Measurements from ENCODE around the gene GMNN. TPM values are rescaled to one million over a fixed set of nuclear protein-coding genes. Genes with fewer than 3 reads are reported as not detected.
A peak's percentile ranks its signal among the peaks of the same experiment; 100 is the strongest.
"Not testable (repeated sequence)": the region's sequence is repeated elsewhere in the genome, so short reads cannot be mapped to it uniquely, and the experiment has no call there.

GMNN gene
- total RNA-seq, 1 donor from 2014 or later: 7.7 TPM

DNA sequence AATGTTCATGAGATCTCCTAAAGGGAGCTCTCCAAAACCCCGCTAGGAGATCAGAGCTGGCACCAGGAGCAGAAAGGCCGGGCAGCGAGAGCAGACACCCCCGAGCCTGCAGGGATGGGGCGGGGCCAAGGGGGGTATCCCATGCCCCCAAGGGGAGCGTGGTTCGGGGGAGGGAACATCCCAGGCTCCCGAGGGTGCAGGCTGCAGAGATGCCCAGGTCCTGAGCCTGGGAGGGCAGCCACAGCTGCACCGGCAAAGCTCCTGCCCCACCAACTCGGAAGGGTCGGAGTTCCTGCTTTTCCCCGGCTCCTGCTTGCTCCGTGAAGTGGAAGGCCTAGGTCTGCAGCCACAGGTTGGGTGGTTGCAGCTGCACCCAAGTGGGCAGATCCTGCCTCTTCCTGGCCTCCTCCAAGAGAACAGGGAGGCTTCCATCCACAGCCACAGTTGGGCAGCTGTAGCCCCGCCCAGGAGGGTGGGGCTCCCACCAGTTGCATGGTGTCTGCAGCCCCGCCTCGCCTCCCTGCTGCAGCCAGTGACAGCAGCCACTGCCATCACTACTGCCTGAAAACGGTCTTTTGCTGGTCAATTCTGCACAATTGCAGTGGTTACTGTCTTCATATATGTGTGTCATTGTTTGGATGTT is 13.4 kb upstream of the GMNN start:
- DNase-seq (ENCODE audit: low spot score in 2 of 2): no peak
- no peak for FAIRE-seq

DNA sequence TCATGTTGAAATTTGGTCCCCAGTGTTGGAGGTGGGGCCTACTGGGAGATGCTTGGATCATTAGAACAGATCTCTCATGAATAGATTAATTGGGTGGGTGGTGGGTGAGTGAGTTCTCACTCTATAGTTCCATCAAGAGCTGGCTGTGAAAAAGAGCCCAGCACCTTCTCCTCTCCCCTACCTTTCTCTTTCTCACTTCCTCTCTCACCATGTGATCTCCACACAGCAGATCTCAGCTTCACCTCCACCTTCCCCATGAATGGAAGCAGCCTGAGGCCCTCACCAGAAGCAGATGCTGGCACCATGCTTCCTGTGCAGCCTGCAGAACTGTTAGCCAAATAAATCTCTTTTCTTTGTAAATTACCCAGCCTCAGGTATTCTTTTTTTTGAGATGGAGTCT is 12.9 kb upstream of the GMNN start:
- FAIRE-seq (no peak), DNase-seq (ENCODE audit: low spot score in 2 of 2) (no peak)

GRCh38 chr6:24763578-24763977 is 11.2 kb upstream of the GMNN start:
- FAIRE-seq (no peak), DNase-seq (ENCODE audit: low spot score in 2 of 2) (no peak)

DNA sequence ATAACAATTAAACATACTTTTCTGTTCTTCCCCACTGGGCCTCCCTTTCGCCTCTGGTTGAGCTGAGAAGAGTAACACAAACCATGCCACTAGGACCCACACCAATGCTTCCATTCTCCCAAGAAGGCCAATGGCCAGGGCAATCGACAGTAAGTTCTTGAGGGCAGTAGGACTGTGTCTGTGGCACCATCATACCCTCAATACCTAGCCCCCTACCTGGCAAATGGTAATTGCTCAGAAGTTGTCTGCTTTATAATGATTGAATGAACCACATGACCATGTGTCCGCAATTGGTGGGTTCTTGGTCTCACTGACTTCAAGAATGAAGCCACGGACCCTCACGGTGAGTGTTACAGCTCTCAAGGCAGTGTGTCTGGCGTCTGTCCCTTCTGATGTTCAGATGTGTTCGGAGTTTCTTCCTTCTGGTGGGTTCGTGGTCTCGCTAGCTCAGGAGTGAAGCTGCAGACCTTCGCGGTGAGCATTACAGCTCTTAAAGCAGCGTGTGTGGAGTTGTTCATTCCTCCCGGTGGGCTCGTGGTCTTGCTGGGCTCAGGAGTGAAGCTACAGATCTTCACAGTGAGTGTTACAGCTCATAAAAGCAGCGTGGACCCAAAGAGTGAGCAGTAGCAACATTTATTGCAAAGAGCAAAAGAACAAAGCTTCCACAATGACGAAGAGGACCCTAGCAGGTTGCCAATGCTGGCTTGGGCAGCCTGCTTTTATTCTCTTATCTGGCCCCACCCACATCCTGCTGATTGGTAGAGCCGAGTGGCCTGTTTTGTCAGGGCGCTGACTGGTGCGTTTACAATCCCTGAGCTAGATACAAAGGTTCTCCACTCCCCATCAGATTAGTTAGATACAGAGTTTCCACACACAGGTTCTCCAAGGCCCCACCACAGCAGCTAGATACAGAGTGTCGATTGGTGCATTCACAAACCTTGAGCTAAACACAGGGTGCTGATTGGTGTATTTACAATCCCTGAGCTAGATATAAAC is 9.6 kb upstream of the GMNN start:
- not testable (repeated sequence) for FAIRE-seq; DNase-seq (ENCODE audit: low spot score in 2 of 2)

DNA sequence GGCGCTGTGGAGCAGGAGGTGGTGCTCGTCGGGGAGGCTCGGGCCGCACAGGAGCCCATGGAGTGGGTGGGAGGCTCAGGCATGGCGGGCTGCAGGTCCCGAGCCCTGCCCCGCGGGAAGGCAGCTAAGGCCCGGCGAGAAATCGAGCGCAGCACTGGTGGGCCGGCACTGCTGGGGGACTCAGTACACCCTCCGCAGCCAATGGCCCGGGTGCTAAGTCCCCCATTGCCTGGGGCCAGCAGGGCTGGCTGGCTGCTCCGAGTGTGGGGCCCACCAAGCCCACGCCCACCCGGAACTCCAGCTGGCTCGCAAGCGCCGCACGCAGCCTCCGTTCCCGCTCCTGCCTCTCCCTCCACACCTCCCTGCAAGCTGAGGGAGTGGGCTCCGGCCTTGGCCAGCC is 8.8 kb upstream of the GMNN start:
- not testable (repeated sequence) for FAIRE-seq; DNase-seq (ENCODE audit: low spot score in 2 of 2)

GRCh38 chr6:24766680-24767462 is 7.9 kb upstream of the GMNN start:
- DNase-seq (ENCODE audit: low spot score in 2 of 2): peak; percentile 62 to 69
- FAIRE-seq: peak; percentile 42

- FAIRE-seq (no peak), DNase-seq (ENCODE audit: low spot score in 2 of 2) (no peak)
Measured at GRCh38 chr6:24768361-24768760, 6.4 kb upstream of the GMNN start.

DNA sequence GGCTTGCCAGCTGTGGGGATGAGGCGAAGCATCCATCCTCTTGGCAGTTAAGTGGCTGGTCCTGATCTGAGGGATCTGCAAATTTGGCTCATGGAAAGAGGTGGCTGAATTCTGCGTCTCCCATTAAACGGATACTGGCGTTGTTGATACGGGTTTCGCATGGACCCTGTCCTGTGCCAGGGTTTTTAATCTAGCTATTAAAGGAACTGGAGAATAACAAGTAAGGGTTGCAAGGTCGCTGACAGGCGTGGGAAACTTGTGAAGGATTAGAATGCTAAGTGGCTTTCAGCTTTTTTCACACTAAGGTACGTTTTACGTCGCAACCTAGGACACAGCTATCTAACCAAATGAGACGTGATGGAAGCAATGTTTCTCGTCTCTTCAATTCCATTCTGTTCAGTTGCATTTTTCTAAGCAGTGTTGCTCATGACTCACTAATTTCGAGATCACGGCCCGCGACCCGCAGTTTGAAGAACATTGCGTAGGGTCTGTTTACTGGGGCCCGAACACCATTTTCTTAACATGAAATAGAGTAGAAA is 852 bp downstream of the GMNN start:
- no peak for FAIRE-seq
- DNase-seq (ENCODE audit: low spot score in 2 of 2): peak in 1 of 2 donors; percentile 11

GRCh38 chr6:24777227-24777626 is 2.5 kb downstream of the GMNN start:
- FAIRE-seq (no peak), DNase-seq (ENCODE audit: low spot score in 2 of 2) (no peak)

GRCh38 chr6:24778121-24778520 is 3.4 kb downstream of the GMNN start:
- no peak for FAIRE-seq
- no peak for DNase-seq (ENCODE audit: low spot score in 2 of 2)

DNA sequence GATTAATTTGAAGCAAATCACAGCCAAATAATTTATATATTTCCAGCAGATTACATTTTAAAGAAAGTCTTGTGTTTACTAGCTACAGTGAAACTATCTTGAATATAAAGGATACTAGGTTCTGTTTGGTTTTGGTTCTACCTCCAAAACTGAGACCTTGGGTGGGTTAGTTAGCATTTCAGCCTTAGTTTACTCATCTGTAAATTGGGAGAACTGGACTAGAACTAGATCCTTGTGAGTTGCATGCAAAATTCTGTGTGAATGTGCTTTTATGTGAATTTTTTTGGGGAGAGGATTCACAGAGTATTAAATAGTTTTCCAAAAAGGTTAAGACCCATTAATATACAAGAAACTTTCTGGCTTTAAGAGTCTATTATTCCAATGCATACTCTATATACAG is 4.1 kb downstream of the GMNN start:
- FAIRE-seq: no peak

DNA sequence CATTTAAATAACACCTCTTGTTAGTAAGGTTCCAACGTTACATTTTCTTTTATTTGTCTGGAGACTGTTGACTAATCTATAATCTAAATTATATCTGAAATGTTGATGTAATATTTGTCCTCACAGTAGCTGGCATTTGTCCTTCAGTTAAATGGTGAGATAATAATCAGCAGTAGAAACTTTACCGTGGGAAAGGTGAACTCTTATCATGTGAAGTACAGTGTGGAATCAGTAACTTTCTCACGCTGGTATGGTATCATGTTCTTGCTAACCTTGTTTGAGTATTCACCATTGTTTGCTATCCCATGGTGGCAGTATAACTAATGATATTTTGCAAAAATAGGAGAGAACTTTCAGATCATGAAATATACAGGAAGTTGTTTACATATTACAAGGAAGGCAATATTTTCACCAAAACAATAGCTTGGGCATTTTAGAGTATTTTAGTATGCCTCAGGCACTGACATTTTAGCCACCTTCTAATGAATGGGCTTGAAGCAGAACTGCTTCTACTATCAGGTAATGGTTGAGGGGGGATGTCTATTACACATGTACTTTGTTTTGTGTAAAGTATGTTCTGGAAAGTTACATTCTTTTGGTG is 4.8 kb downstream of the GMNN start:
- FAIRE-seq: no peak
- DNase-seq (ENCODE audit: low spot score in 2 of 2): no peak

More for the DNA sequence above, 4.1 kb downstream of the GMNN start:
- no peak for DNase-seq (ENCODE audit: low spot score in 2 of 2)

- no peak for FAIRE-seq
- no peak for DNase-seq (ENCODE audit: low spot score in 2 of 2)
Measured at GRCh38 chr6:24780206-24780605, 5.5 kb downstream of the GMNN start.

- DNase-seq (ENCODE audit: low spot score in 2 of 2) (no peak), FAIRE-seq (no peak)
Measured at GRCh38 chr6:24788031-24788665, 13.4 kb downstream of the GMNN start.

- FAIRE-seq (no peak), DNase-seq (ENCODE audit: low spot score in 2 of 2) (no peak)
Measured at GRCh38 chr6:24795106-24795505, 20.4 kb downstream of the GMNN start.

DNA sequence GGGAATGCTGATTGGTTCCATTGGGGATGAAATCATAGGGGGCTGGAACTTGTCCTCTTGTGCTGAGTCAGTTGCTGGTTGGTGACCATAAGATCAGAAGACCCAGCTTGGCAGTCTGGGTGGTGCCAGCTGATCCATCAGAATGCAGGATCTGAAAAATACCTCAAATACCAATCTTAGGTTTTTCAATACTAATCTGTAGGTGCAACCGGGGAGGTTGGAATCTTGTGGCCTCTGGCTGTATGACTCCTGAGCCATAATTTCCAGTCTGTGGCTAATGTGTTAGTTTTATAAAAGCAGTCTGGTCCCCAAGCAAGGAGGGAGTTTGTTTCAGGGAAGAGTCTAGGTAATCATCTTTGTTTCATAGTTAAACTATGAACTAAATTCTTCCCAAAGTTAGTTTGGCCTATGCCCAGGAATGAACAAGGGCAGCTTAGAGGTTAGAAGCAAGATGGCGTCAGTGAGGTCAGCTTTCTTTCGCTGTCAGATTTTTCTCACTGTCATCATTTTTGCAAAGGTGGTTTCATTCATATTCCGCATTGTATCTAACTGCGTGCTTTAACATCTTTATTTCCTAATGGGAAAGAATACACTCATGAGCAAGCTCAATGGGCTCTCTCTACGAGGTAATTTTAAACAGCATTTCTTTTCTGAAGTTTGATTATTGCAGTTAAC is 22.0 kb downstream of the GMNN start:
- FAIRE-seq (no peak), DNase-seq (ENCODE audit: low spot score in 2 of 2) (no peak)

- no peak for DNase-seq (ENCODE audit: low spot score in 2 of 2)
- FAIRE-seq: no peak
Measured at GRCh38 chr6:24797596-24798216, 23.0 kb downstream of the GMNN start.

- no peak for DNase-seq (ENCODE audit: low spot score in 2 of 2)
- FAIRE-seq: no peak
Measured at GRCh38 chr6:24798740-24799540, 24.2 kb downstream of the GMNN start, which contains the start of gene ARMH2. Gene ARMH2, minus strand, starts transcription at chr6:24798917. Its CDS starts 60 bp downstream, at chr6:24798857.
